ENCODE results near the gene LGI4.
"Not testable (repeated sequence)": the region's sequence is repeated elsewhere in the genome, so short reads cannot be mapped to it uniquely, and the experiment has no call there.

The LGI4 gene

DNA sequence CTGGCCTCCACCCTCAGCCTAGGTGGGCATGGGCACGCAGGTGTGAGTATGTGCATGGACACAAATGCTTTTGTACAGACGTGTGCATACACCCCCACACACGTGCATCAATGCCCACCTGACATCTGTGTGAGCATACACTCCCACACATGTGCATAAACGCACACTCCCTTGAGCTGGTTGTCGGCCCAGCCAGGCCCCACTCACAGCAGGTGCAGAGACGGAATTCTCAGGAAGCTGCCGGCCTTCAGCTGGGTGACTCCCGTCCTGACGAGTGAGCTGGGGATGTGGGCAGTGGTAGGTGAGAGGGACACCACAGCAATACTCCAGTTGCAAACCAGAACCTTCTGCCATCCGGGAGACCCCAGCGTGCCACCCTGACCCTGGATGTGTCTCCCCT is 1.0 kb downstream of the LGI4 start:
- H3K4me3 ChIP-seq (ENCODE audit: insufficient read depth, low read length, poor library complexity, severe bottlenecking) = no peak overlapping the region
- no peaks in the 10 kb centered on the region for H4K20me1 ChIP-seq (ENCODE audit: low read depth, low read length)
- no peak overlapping the region for H3K4me2 ChIP-seq (ENCODE audit: low read depth, low read length, poor library complexity, severe bottlenecking)
- no peak overlapping the region for H2AFZ ChIP-seq (ENCODE audit: low read depth, low read length, severe bottlenecking)
- no peaks in the 10 kb centered on the region for H3K36me3 ChIP-seq (ENCODE audit: low read length)
- no peaks in the 10 kb centered on the region for H3F3A ChIP-seq (ENCODE audit: insufficient read depth)
- TF ChIP-seq, protein P1, sequence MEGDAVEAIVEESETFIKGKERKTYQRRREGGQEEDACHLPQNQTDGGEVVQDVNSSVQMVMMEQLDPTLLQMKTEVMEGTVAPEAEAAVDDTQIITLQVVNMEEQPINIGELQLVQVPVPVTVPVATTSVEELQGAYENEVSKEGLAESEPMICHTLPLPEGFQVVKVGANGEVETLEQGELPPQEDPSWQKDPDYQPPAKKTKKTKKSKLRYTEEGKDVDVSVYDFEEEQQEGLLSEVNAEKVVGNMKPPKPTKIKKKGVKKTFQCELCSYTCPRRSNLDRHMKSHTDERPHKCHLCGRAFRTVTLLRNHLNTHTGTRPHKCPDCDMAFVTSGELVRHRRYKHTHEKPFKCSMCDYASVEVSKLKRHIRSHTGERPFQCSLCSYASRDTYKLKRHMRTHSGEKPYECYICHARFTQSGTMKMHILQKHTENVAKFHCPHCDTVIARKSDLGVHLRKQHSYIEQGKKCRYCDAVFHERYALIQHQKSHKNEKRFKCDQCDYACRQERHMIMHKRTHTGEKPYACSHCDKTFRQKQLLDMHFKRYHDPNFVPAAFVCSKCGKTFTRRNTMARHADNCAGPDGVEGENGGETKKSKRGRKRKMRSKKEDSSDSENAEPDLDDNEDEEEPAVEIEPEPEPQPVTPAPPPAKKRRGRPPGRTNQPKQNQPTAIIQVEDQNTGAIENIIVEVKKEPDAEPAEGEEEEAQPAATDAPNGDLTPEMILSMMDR (IDR thresholded peaks at IDR 0.05; ENCODE audit: insufficient read depth, low read length, poor library complexity, severe bottlenecking) = no peak
- no peak for TF ChIP-seq EZH2phosphoT487 (conservative IDR thresholded peaks at IDR 0.05; ENCODE audit: low read length)
- H3K9me3 ChIP-seq (ENCODE audit: insufficient read depth, low read length) = no peaks in the 10 kb centered on the region
- H3K9ac ChIP-seq (ENCODE audit: low read length) = no peak overlapping the region
- no peak overlapping the region for H3K27ac ChIP-seq (ENCODE audit: low read depth, low read length)
- H3K9me2 ChIP-seq (replicated peaks; ENCODE audit: insufficient read depth, low read length) = no peaks in the 10 kb centered on the region
- H3K27me3 ChIP-seq (ENCODE audit: low read length) = no peaks in the 10 kb centered on the region
- no peaks in the 10 kb centered on the region for H3K79me2 ChIP-seq (ENCODE audit: insufficient read depth, low read length)

DNA sequence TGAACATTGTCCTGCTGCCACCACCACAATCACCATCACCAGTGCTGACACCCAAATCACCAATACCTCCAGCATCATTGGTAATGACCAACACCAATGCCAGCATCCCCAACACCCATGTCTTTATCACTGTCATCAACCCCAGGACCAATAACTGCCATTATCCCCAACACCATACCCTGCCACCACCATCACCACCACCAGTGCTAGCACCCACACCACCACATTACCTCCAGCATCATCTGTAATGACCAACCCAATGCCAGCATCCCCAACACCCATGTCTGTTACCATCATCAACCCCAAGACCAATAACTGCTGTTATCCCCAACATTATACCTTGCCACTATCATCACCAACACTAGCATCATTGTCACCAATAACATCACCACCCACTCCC is 2.6 kb downstream of the LGI4 start:
- no peak for TF ChIP-seq EZH2phosphoT487 (conservative IDR thresholded peaks at IDR 0.05; ENCODE audit: low read length)
- TF ChIP-seq, protein P1 (IDR thresholded peaks at IDR 0.05; ENCODE audit: insufficient read depth, low read length, poor library complexity, severe bottlenecking) = no peak
- Histone ChIP-seq H3K79me2 (ENCODE audit: insufficient read depth, low read length) (no peaks in the 10 kb centered on the region), H2AFZ (ENCODE audit: low read depth, low read length, severe bottlenecking) (no peak overlapping the region), H3F3A (ENCODE audit: insufficient read depth) (no peaks in the 10 kb centered on the region), H4K20me1 (ENCODE audit: low read depth, low read length) (no peaks in the 10 kb centered on the region), H3K27ac (ENCODE audit: low read depth, low read length) (no peak overlapping the region), H3K9me3 (ENCODE audit: insufficient read depth, low read length) (no peaks in the 10 kb centered on the region), H3K4me2 (ENCODE audit: low read depth, low read length, poor library complexity, severe bottlenecking) (no peak overlapping the region), H3K9ac (ENCODE audit: low read length) (no peak overlapping the region), H3K36me3 (ENCODE audit: low read length) (no peaks in the 10 kb centered on the region), H3K9me2 (replicated peaks; ENCODE audit: insufficient read depth, low read length) (no peaks in the 10 kb centered on the region), H3K4me3 (ENCODE audit: insufficient read depth, low read length, poor library complexity, severe bottlenecking) (no peak overlapping the region), H3K27me3 (ENCODE audit: low read length) (no peaks in the 10 kb centered on the region)

DNA sequence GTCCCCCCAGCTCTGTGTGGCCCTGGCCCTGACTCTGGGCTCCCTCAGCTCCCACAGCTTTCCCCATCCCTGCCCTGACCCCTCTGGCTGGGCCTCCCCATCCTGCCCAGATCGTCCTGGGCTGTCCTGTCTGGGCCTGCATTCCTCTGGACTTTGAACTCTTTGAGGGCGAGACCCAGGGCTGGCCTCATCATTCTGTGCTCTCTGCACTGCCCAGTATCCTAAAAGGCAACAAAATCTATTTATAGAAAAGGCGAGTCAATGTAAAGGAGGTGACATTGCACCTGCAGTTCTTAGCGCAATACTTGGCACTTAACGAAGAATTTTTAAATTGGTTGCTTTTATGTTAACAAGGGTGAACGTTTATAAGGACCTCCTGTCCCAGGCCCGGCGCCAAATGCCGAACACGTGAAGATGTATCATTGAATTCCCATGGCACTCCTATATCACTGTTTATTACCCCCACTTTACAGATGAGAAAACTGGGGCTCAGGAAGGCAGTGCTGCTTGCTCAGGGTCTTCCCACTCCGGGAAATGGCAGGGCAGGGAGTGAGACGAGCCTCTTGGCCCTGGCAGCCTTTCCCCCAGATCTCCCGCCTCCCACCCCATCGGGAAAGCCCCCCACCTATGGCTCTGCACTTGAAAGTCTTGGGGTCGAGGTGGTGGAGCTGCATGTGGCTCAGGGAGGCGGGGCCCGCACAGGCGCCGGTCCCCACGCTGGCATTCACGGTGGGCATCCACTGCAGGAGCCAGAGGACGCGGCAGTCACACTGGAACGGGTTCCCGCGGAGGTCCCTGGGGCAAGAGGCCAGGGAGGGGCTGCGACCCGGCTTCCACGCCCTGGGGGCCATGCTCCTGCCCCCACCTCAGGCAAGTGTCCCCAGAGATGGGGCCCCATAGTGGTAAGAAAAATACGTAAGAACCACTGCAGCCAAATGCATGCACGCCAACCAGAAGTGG is 3.8 kb downstream of the LGI4 start:
- no peaks in the 10 kb centered on the region for H3K79me2 ChIP-seq (ENCODE audit: insufficient read depth, low read length)
- no peaks in the 10 kb centered on the region for H3F3A ChIP-seq (ENCODE audit: insufficient read depth)
- H3K4me3 ChIP-seq (ENCODE audit: insufficient read depth, low read length, poor library complexity, severe bottlenecking) = no peak overlapping the region
- no peak overlapping the region for H3K27ac ChIP-seq (ENCODE audit: low read depth, low read length)
- H3K9ac ChIP-seq (ENCODE audit: low read length) = no peak overlapping the region
- TF ChIP-seq, protein P1 (IDR thresholded peaks at IDR 0.05; ENCODE audit: insufficient read depth, low read length, poor library complexity, severe bottlenecking) = no peak
- no peak for TF ChIP-seq EZH2phosphoT487 (conservative IDR thresholded peaks at IDR 0.05; ENCODE audit: low read length)
- no peaks in the 10 kb centered on the region for H3K36me3 ChIP-seq (ENCODE audit: low read length)
- H3K9me2 ChIP-seq (replicated peaks; ENCODE audit: insufficient read depth, low read length) = no peaks in the 10 kb centered on the region
- H3K27me3 ChIP-seq (ENCODE audit: low read length) = no peaks in the 10 kb centered on the region
- H4K20me1 ChIP-seq (ENCODE audit: low read depth, low read length) = no peaks in the 10 kb centered on the region
- no peak overlapping the region for H2AFZ ChIP-seq (ENCODE audit: low read depth, low read length, severe bottlenecking)
- H3K9me3 ChIP-seq (ENCODE audit: insufficient read depth, low read length) = no peaks in the 10 kb centered on the region
- H3K4me2 ChIP-seq (ENCODE audit: low read depth, low read length, poor library complexity, severe bottlenecking) = no peak overlapping the region

DNA sequence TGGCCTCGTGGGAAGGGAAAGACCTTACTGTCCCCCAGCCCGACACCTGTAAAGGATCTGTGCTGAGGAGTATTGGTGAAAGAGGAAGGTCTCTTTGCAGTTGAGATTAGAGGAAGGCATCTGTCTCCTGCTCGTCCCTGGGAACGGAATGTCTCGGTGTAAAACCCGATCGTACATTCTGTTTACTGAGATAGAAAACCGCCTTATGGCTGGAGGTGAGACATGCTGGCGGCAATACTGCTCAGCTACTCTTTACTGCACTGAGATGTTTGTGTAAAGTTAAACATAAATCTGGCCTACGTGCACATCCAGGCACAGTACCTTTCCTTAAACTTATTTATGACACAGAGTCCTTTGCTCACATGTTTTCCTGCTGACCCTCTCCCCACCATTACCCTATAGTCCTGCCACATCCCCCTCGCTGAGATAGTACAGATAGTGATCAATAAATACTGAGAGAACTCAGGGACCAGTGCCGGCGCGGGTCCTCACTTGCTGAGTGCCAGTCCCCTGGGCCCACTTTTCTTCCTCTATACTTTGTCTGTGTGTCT is 5.1 kb downstream of the LGI4 start:
- H4K20me1 ChIP-seq (ENCODE audit: low read depth, low read length); H3K27me3 ChIP-seq (ENCODE audit: low read length); H3F3A ChIP-seq (ENCODE audit: insufficient read depth); H2AFZ ChIP-seq (ENCODE audit: low read depth, low read length, severe bottlenecking); H3K36me3 ChIP-seq (ENCODE audit: low read length); H3K9me2 ChIP-seq (replicated peaks; ENCODE audit: insufficient read depth, low read length); H3K9me3 ChIP-seq (ENCODE audit: insufficient read depth, low read length); H3K9ac ChIP-seq (ENCODE audit: low read length); H3K4me2 ChIP-seq (ENCODE audit: low read depth, low read length, poor library complexity, severe bottlenecking); H3K79me2 ChIP-seq (ENCODE audit: insufficient read depth, low read length); H3K27ac ChIP-seq (ENCODE audit: low read depth, low read length); H3K4me3 ChIP-seq (ENCODE audit: insufficient read depth, low read length, poor library complexity, severe bottlenecking): not testable (repeated sequence)
